ENCODE measurements around the gene PHACTR1.
"Not testable (repeated sequence)": the region's sequence is repeated elsewhere in the genome, so short reads cannot be mapped to it uniquely, and the experiment has no call there.

PHACTR1 gene

DNA sequence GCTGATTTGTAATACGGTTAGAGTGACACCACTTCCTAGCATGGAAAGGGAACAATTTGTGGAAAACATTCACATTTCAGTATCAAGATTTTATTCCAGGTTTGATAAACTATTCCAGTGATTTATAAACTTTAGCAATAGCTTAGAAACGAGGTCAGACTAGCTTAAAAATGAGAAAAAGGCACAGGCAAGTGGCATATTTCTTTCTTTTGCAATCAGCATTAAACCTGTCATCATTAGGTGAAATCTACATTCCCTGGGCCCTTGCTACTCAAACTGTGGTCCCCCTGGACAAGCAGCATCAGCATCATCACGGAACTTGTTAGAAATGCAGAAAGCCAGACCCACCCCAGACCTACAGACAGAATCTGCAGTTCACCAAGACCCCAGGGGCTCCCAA, 581.9 kb downstream of the PHACTR1 start:
- DNase-seq (ENCODE audit: low read depth in 2 of 2, low spot score in 1 of 2): no peak

- DNase-seq (ENCODE audit: low read depth in 2 of 2, low spot score in 1 of 2): no peak
Measured at GRCh38 chr6:13299403-13299821, 582.8 kb downstream of the PHACTR1 start.

DNA sequence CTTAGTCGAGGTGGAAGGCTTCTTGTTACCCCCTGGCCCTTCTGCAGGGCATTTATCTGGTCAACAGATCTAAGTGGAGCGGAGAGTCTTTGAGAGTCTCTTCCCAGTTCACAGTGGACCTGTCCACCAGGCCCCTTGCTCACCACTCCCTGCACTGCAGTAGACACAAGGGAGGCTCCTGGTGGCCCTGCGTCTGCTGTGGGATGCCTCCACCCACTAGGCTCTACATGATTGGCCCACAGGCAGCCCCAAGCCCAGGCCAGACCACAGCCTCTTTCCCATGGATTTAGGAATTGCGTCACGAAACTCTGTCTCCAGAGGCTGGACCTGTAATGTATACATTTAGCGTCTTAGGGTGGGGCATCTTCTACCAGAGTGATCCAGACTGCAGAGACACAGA, 583.4 kb downstream of the PHACTR1 start:
- DNase-seq (ENCODE audit: low read depth in 2 of 2, low spot score in 1 of 2): no peak

GRCh38 chr6:13300643-13301590, 584.4 kb downstream of the PHACTR1 start:
- DNase-seq (ENCODE audit: low read depth in 2 of 2, low spot score in 1 of 2): no peak

DNA sequence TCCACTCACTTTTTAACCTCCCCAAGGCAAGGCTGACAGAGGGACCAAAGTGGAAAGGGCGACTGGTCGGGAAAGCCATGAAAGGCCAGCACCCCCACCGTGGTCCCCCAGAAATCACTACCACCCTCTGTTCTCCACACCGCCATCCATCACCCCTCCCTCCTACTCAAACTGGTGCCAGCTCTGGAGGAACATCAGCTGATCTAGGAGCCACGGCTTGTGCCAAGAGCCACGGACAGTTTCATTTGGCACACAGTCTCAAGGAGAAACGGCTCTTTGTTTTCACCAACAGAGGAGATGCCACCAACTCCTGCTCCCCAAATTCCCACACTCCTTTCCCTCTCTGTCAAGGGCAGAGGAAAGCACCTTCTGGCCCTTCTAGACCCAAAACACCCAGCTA, 585.7 kb downstream of the PHACTR1 start:
- DNase-seq (ENCODE audit: low read depth in 2 of 2, low spot score in 1 of 2): no peak

GRCh38 chr6:13302751-13303667, 586.4 kb downstream of the PHACTR1 start:
- DNase-seq (ENCODE audit: low read depth in 2 of 2, low spot score in 1 of 2): peak in 1 of 2 donors; percentile 28

DNA sequence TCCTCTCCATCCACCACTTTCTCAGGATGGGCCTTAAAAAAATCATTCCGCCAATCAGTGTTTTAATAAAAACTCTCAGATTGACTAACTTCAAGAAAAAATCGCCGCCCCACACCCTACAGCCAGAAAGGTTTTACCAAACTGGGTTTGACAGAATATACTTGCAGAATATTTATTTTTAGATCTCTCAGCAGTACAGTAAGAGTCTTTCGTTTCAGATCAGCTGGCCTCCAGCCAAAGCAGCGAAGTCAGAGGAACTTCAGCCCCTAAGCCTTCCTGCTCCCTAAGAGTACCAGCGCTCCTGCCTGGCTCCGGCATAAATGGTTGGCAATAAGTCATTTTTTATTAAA, 587.1 kb downstream of the PHACTR1 start:
- DNase-seq (ENCODE audit: low read depth in 2 of 2, low spot score in 1 of 2): no peak

- DNase-seq (ENCODE audit: low read depth in 2 of 2, low spot score in 1 of 2): no peak
Measured at GRCh38 chr6:13304101-13304500, 587.5 kb downstream of the PHACTR1 start.

DNA sequence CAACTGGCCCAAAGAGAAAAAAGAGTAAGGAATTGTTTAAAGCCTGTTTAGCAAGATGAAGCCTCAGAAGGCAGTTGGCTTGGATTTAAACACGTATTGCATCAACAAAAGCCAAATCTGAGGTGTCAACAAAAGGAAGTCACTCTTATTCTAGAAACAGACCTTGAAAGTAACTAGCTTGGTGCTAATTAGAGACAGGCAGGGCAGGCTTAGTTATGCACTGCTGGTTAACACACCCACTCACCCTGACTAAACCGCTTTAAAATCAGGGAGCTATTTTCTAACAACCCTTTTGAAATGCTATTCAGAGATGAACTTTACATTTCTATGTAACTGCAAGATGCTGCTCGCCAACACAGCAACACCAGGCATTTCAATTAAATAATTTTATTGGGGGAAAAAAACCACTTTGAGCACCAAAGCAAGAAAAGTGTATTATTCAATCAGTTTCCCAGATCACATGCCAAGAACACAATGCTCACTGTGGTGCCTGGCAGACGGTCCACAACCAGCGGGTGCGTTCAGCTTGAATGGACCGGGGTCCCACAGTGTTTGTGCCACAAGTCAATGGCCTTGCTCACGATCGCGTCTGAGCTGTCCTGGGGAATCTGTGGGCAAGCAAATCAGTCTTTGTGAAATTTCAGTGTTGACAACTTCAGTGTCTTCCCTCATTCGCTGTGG, 588.2 kb downstream of the PHACTR1 start:
- no peak for DNase-seq (ENCODE audit: low read depth in 2 of 2, low spot score in 1 of 2)

- DNase-seq (ENCODE audit: low read depth in 2 of 2, low spot score in 1 of 2): no peak
Measured at GRCh38 chr6:13305288-13305687, 588.7 kb downstream of the PHACTR1 start.

- DNase-seq (ENCODE audit: low read depth in 2 of 2, low spot score in 1 of 2): no peak
Measured at GRCh38 chr6:13305791-13306190, 589.2 kb downstream of the PHACTR1 start.

GRCh38 chr6:13307508-13307995, 591.0 kb downstream of the PHACTR1 start:
- no peak for DNase-seq (ENCODE audit: low read depth in 2 of 2, low spot score in 1 of 2)

GRCh38 chr6:13308332-13308731, 591.8 kb downstream of the PHACTR1 start:
- DNase-seq (ENCODE audit: low read depth in 2 of 2, low spot score in 1 of 2): no peak

DNA sequence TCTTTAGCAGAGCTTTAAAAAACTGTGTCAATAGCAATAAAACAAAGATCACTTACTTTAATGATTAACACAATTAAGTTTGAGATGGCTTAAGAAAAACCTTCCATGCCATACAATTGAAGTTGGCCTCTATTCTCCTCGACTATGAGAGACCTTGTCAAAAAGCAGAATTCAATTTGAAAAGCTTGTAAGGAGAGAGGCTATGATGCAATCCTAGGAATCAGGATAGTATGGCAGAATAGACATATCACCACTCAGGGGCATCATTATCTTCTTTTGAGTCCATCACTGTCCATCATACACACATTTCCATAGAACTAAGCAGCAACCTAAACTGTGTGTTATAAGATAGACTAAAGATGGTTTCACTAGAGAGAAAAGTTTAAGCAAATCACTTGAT, 594.6 kb downstream of the PHACTR1 start:
- no peak for DNase-seq (ENCODE audit: low read depth in 2 of 2, low spot score in 1 of 2)

GRCh38 chr6:13314806-13315205, 598.2 kb downstream of the PHACTR1 start:
- DNase-seq (ENCODE audit: low read depth in 2 of 2, low spot score in 1 of 2): no peak

- DNase-seq (ENCODE audit: low read depth in 2 of 2, low spot score in 1 of 2): no peak
Measured at GRCh38 chr6:13315896-13316295, 599.3 kb downstream of the PHACTR1 start.

GRCh38 chr6:13318821-13319220, 602.3 kb downstream of the PHACTR1 start:
- DNase-seq (ENCODE audit: low read depth in 2 of 2, low spot score in 1 of 2): no peak

GRCh38 chr6:13319891-13320564, 603.5 kb downstream of the PHACTR1 start:
- DNase-seq (ENCODE audit: low read depth in 2 of 2, low spot score in 1 of 2): no peak

- not testable (repeated sequence) for DNase-seq (ENCODE audit: low read depth in 2 of 2, low spot score in 1 of 2)
Measured at GRCh38 chr6:13326031-13326586, 609.5 kb downstream of the PHACTR1 start.

DNA sequence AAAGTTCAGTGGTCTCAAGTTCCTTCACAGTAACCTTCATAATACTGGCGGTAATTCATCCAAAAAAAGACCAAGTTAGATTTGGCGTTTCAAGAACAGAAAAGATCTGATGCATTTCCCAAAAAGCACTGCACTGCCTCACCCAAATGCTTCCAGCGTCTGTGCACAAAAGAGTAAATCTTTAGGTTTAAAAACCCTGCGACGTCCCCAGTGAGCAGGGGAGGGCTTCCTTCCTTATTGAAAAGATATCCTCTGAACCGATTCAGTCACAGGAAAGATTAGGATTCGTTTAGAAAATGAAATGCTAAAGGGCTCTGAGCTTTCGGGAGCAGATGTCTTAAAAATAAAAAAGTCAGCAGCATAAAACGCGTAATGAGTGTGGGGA, 611.1 kb downstream of the PHACTR1 start:
- DNase-seq (ENCODE audit: low read depth in 2 of 2, low spot score in 1 of 2): no peak
